DND-41 (cell line): Measurements from ENCODE around the gene ATP2A3.
A peak's percentile ranks its signal among the peaks of the same experiment; 100 is the strongest.

ENCODE experiments used
- ATAC-seq: fragments of 200-7000 bp; cut with Tn5 transposase; 3 replicates; pipeline ENCODE4 v1.9.1; 2021; ENCODE audit warnings: low read depth; ENCODE audit not compliant: insufficient read depth
- DNase-seq: peaks from one replicate; pipeline ENCODE4 v3.0.0-alpha.2; 2020
- H2AFZ ChIP-seq: 2 replicates; pipeline ENCODE4 v1.6.0; 2012; ENCODE audit warnings: low read depth, low read length
- H3K27ac ChIP-seq: 2 replicates; pipeline ENCODE4 v1.5.1; 2012; ENCODE audit warnings: low read length, inconsistent platforms
- H3K27me3 ChIP-seq: fragments of 200-600 bp; sonication (generic); 2 replicates; pipeline ENCODE4 v1.6.0; 2012; ENCODE audit warnings: low read length, mild to moderate bottlenecking, inconsistent platforms; ENCODE audit not compliant: insufficient read depth, poor library complexity
- H3K36me3 ChIP-seq: 2 replicates; pipeline ENCODE4 v1.5.1; 2012; ENCODE audit warnings: low read length, inconsistent platforms; ENCODE audit not compliant: insufficient read depth
- H3K4me1 ChIP-seq: 2 replicates; pipeline ENCODE4 v1.5.1; 2012; ENCODE audit warnings: mild to moderate bottlenecking, low read length; ENCODE audit not compliant: insufficient read depth
- H3K4me2 ChIP-seq: 2 replicates; pipeline ENCODE4 v1.6.0; 2012; ENCODE audit warnings: mild to moderate bottlenecking, moderate library complexity, low read length, inconsistent platforms; ENCODE audit not compliant: insufficient read depth
- H3K4me3 ChIP-seq, 2 experiments: fragments of 200-600 bp in 1 of 2; shearing (Covaris generic) in 1 of 2; 2 replicates each; pipeline ENCODE4 v1.5.1; 2012 to 2016; ENCODE audit warnings: inconsistent platforms in 2 of 2, low read length in 2 of 2, mild to moderate bottlenecking in 2 of 2, low read depth in 1 of 2, moderate library complexity in 1 of 2
- H3K79me2 ChIP-seq: 2 replicates; pipeline ENCODE4 v1.6.0; 2012; ENCODE audit warnings: low read length, inconsistent platforms; ENCODE audit not compliant: insufficient read depth
- H3K9ac ChIP-seq: 2 replicates; pipeline ENCODE4 v1.6.0; 2012; ENCODE audit warnings: low read depth, mild to moderate bottlenecking, inconsistent platforms, low read length, moderate library complexity
- H3K9me3 ChIP-seq: 2 replicates; pipeline ENCODE4 v1.5.1; 2012; ENCODE audit warnings: low read length, moderate library complexity, mild to moderate bottlenecking, inconsistent platforms; ENCODE audit not compliant: insufficient read depth, severe bottlenecking
- H4K20me1 ChIP-seq: 2 replicates; pipeline ENCODE4 v1.6.0; 2012; ENCODE audit warnings: low read length; ENCODE audit not compliant: insufficient read depth
- EZH2 ChIP-seq: IDR thresholded peaks from 3 replicates; pipeline ENCODE4 v1.6.1; 2012; ENCODE audit warnings: borderline replicate concordance, low read depth, mild to moderate bottlenecking, moderate library complexity, low read length, inconsistent platforms; ENCODE audit not compliant: severe bottlenecking
- TF ChIP-seq, protein P1 (sequence below): IDR thresholded peaks from 2 replicates; pipeline ENCODE4 v1.5.1; 2012; ENCODE audit warnings: borderline replicate concordance, low read length, moderate library complexity, mild to moderate bottlenecking; ENCODE audit not compliant: poor library complexity, severe bottlenecking; ENCODE audit errors: extremely low read depth

The ATP2A3 gene

DNA sequence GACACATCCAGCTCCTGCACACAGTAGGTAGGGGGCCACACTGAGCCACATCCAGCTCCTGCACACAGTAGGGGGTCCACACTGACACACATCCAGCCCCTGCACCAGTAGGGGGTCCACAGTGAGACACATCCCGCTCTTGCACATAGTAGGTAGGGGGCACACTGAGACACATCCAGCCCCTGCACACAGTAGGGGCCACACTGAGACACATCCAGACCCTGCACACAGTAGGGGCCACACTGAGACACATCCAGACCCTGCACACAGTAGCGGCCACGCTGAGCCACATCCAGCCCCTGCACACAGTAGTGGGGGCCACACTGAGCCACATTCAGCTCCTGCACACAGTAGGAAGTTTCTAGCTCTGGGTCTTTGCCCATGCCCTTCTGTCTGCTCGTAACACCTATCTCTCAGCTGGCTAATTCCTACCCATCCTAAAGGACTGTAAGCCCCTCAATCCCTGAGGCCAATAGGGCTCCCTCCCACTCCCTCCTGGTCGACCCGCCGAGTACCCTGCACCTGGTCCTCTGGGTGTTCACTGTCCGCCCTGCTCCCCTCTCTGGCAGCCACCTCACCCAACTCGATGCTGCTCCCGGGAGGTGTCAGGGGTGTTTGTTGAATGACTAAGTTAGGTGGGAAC is 9.4 kb upstream of the ATP2A3 start:
- no peak overlapping the region for H3K4me2 ChIP-seq
- peak; percentile 18; the same call in 1 of the 3 replicates for ATAC-seq
- peaks cover 9% of the 10 kb centered on the region for H3K9me3 ChIP-seq
- H2AFZ ChIP-seq = no peak overlapping the region
- H3K79me2 ChIP-seq = no peaks in the 10 kb centered on the region
- H3K9ac ChIP-seq = no peak overlapping the region
- no peak overlapping the region for H3K4me3 ChIP-seq
- no peaks in the 10 kb centered on the region for H3K27me3 ChIP-seq
- no peak overlapping the region for H3K27ac ChIP-seq
- no peak for DNase-seq
- no peaks in the 10 kb centered on the region for H4K20me1 ChIP-seq
- peaks cover 16% of the 10 kb centered on the region for H3K4me1 ChIP-seq
- no peak for TF ChIP-seq EZH2
- TF ChIP-seq, protein P1, sequence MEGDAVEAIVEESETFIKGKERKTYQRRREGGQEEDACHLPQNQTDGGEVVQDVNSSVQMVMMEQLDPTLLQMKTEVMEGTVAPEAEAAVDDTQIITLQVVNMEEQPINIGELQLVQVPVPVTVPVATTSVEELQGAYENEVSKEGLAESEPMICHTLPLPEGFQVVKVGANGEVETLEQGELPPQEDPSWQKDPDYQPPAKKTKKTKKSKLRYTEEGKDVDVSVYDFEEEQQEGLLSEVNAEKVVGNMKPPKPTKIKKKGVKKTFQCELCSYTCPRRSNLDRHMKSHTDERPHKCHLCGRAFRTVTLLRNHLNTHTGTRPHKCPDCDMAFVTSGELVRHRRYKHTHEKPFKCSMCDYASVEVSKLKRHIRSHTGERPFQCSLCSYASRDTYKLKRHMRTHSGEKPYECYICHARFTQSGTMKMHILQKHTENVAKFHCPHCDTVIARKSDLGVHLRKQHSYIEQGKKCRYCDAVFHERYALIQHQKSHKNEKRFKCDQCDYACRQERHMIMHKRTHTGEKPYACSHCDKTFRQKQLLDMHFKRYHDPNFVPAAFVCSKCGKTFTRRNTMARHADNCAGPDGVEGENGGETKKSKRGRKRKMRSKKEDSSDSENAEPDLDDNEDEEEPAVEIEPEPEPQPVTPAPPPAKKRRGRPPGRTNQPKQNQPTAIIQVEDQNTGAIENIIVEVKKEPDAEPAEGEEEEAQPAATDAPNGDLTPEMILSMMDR = no peak
- no peaks in the 10 kb centered on the region for H3K36me3 ChIP-seq

DNA sequence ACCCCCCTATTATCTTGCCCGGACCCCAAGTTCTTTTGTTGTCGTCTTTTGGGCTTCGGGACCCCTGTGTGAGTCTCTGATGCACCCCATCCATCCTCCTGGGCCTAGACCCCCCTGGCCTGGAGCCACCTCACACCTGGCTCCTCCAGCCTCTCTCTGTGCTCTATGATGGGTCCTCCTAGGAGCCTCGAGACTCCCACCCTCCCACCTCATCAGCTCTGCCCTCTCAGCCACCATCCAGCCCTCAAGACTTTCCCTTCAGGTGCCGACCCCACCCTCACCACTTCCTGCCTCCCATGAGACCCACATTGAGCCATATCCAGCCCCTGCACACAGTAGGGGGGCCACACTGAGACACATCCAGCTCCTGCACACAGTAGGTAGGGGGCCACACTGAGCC is 8.7 kb upstream of the ATP2A3 start:
- Histone ChIP-seq H3K4me2 (no peak overlapping the region), H3K4me1 (peaks cover 16% of the 10 kb centered on the region), H3K9ac (no peak overlapping the region), H3K9me3 (peaks cover 9% of the 10 kb centered on the region), H3K27me3 (no peaks in the 10 kb centered on the region), H3K36me3 (no peaks in the 10 kb centered on the region), H2AFZ (no peak overlapping the region), H3K4me3 (no peak overlapping the region), H3K27ac (no peak overlapping the region), H4K20me1 (no peaks in the 10 kb centered on the region), H3K79me2 (no peaks in the 10 kb centered on the region)
- TF ChIP-seq, protein P1 = no peak
- TF ChIP-seq EZH2 = no peak
- ATAC-seq = peak; percentile 70
- peak; percentile 54 for DNase-seq

DNA sequence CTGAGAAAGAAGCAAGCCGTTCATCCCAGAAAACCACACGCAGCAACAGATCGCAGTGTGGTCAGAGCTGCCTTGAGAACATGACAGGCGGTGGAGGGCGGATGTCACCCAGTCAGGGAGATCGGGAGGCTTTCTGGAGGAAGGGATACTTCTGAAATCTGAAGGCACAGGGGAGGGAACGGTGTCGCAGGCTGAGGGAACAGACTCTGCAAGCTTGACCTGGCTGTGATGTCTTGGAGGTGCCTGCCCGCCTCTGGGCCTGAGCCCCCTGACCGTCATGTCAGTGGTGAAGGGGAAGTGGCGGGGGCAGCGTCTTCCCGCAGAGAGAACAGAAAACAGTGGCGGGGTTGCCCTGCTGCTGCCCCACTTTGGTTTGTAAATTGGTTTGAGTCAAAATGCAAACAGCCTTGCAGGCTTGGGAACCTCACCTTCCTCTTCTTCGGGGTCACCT is 8.1 kb upstream of the ATP2A3 start:
- Histone ChIP-seq H4K20me1 (no peaks in the 10 kb centered on the region), H2AFZ (0 out of 2 replicates have a peak overlapping the region, but pooled peaks have one; percentile 9), H3K9ac (no peak overlapping the region), H3K79me2 (no peaks in the 10 kb centered on the region), H3K4me2 (peak overlapping the region; percentile 54), H3K4me3 (peak overlapping the region in 1 of 2 experiments; percentile 34; a peak in 2 of 4 replicates), H3K36me3 (no peaks in the 10 kb centered on the region), H3K27me3 (no peaks in the 10 kb centered on the region), H3K27ac (peak overlapping the region; percentile 22), H3K9me3 (peaks cover 9% of the 10 kb centered on the region), H3K4me1 (peaks cover 16% of the 10 kb centered on the region)
- peak; percentile 74 for ATAC-seq
- peak; percentile 65 for DNase-seq
- TF ChIP-seq, protein P1 = no peak
- TF ChIP-seq EZH2 = no peak
